H1 (cell line): ENCODE results near the gene DIPK2A. TPM values are rescaled to one million over a fixed set of nuclear protein-coding genes. Genes with fewer than 3 reads are reported as not detected.

ENCODE experiments used
- CTCF ChIA-PET: fragments of 300-600 bp; sonication (Branson Sonifier 250); formaldehyde crosslinking; loops from one replicate; lab custom pipeline; 2021; ENCODE audit not compliant: partially characterized antibody; lab: Charles Lee
- POLR2A ChIA-PET: fragments of 300-600 bp; sonication (Branson Sonifier 250); formaldehyde crosslinking; loops from one replicate; lab custom pipeline; 2021; ENCODE audit warnings: inconsistent platforms; ENCODE audit not compliant: partially characterized antibody; lab: Charles Lee
- DNase-seq, 2 experiments: peaks; one replicate each; pipeline versions ENCODE4 v3.0.0 to v3.0.0-alpha.2; 2010 to 2022; ENCODE audit warnings: low spot score in 2 of 2, low read depth in 1 of 2, mixed read lengths in 1 of 2
- FAIRE-seq: peaks from 2 replicates; lab custom pipeline; 2011; peaks lifted over from hg19 to GRCh38; lab: Jason Lieb, UNC
- H2AFZ ChIP-seq: 2 replicates; pipeline ENCODE4 v1.8.1; 2012; ENCODE audit warnings: low read length, inconsistent platforms
- H2AK5ac ChIP-seq: 2 replicates; pipeline ENCODE4 v1.6.1; 2013; ENCODE audit warnings: low read depth, low read length
- H2BK120ac ChIP-seq: replicated peaks from 2 replicates; pipeline ENCODE3; 2013; ENCODE audit warnings: low read depth, low read length, inconsistent platforms
- H2BK12ac ChIP-seq: 2 replicates; pipeline ENCODE4 v1.6.1; 2013; ENCODE audit warnings: low read depth, low read length
- H2BK15ac ChIP-seq: 2 replicates; pipeline ENCODE4 v1.6.1; 2013; ENCODE audit warnings: low read length
- H2BK20ac ChIP-seq: 2 replicates; pipeline ENCODE4 v1.6.1; 2013; ENCODE audit warnings: low read length
- H2BK5ac ChIP-seq: 2 replicates; pipeline ENCODE4 v1.6.1; 2013; ENCODE audit warnings: low read depth, low read length
- H3K14ac ChIP-seq: 2 replicates; pipeline ENCODE4 v1.6.1; 2013; ENCODE audit warnings: inconsistent platforms; ENCODE audit not compliant: insufficient read length
- H3K18ac ChIP-seq: 2 replicates; pipeline ENCODE4 v1.6.1; 2013; ENCODE audit warnings: low read length; ENCODE audit errors: extremely low read depth
- H3K23ac ChIP-seq: 2 replicates; pipeline ENCODE4 v1.6.1; 2013; ENCODE audit warnings: inconsistent platforms; ENCODE audit not compliant: insufficient read length
- H3K23me2 ChIP-seq: 2 replicates; pipeline ENCODE4 v1.6.1; 2013; ENCODE audit warnings: low read depth, low read length
- H3K27ac ChIP-seq: 2 replicates; pipeline ENCODE4 v1.6.1; 2011; ENCODE audit warnings: low read depth, low read length, inconsistent platforms
- H3K27me3 ChIP-seq, 4 experiments: replicated peaks in 1 of 4; 1 replicate in 1 of 4; 2 replicates in 3 of 4; pipeline versions ENCODE4 v1.6.1 to v1.8.1; 2011 to 2013; ENCODE audit warnings: low read length in 3 of 4, mild to moderate bottlenecking in 3 of 4, inconsistent platforms in 2 of 4, mixed read lengths in 2 of 4, moderate library complexity in 1 of 4; ENCODE audit not compliant: control insufficient read depth in 3 of 4, insufficient read depth in 3 of 4; ENCODE audit errors: extremely low read depth in 1 of 4
- H3K36me3 ChIP-seq, 4 experiments: 2 replicates each; pipeline versions ENCODE4 v1.6.1 to v1.8.1; 2011 to 2013; ENCODE audit warnings: mild to moderate bottlenecking in 4 of 4, low read length in 3 of 4, moderate library complexity in 2 of 4, control low read depth in 1 of 4, inconsistent platforms in 1 of 4; ENCODE audit not compliant: insufficient read depth in 4 of 4, control insufficient read depth in 2 of 4
- H3K4ac ChIP-seq: replicated peaks from 2 replicates; pipeline ENCODE3; 2013; ENCODE audit warnings: low read length, low read depth, mixed read lengths, inconsistent platforms; ENCODE audit not compliant: insufficient read length
- H3K4me1 ChIP-seq, 4 experiments: replicated peaks in 1 of 4; 1 replicate in 1 of 4; 2 replicates in 3 of 4; pipeline versions ENCODE4 v1.6.1 to v1.8.1; 2011 to 2013; ENCODE audit warnings: low read length in 3 of 4, inconsistent platforms in 2 of 4, mixed read lengths in 1 of 4; ENCODE audit not compliant: insufficient read depth in 4 of 4, control insufficient read depth in 3 of 4
- H3K4me2 ChIP-seq, 2 experiments: 2 replicates each; pipeline versions ENCODE4 v1.6.1 to v1.8.1; 2011 to 2013; ENCODE audit warnings: low read depth in 2 of 2, low read length in 2 of 2, control low read depth in 1 of 2, inconsistent platforms in 1 of 2, mild to moderate bottlenecking in 1 of 2; ENCODE audit not compliant: insufficient read depth in 1 of 2
- H3K4me3 ChIP-seq, 4 experiments: fragments of 200-600, 300-600 bp in 1 of 4; sonication (generic), shearing (Covaris generic), sonication (Bioruptor Twin) in 1 of 4; 2 replicates each; pipeline versions ENCODE4 v1.5.1 to v1.8.1; 2011 to 2016; ENCODE audit warnings: low read length in 4 of 4, low read depth in 3 of 4, control low read depth in 2 of 4, inconsistent platforms in 2 of 4, mild to moderate bottlenecking in 2 of 4, mixed read lengths in 1 of 4, moderate library complexity in 1 of 4; ENCODE audit not compliant: insufficient read depth in 2 of 4; ENCODE audit errors: extremely low read depth in 1 of 4
- H3K56ac ChIP-seq: replicated peaks from 2 replicates; pipeline ENCODE3; 2013; ENCODE audit warnings: low read depth, mild to moderate bottlenecking, mixed read lengths, low read length, inconsistent platforms; ENCODE audit not compliant: insufficient read length
- H3K79me1 ChIP-seq: 2 replicates; pipeline ENCODE4 v1.6.1; 2013; ENCODE audit warnings: low read depth, low read length, control low read depth
- H3K79me2 ChIP-seq, 2 experiments: 2 replicates each; pipeline versions ENCODE4 v1.6.1 to v1.8.1; 2012 to 2013; ENCODE audit warnings: low read length in 2 of 2, mild to moderate bottlenecking in 2 of 2, inconsistent platforms in 1 of 2; ENCODE audit not compliant: insufficient read depth in 2 of 2, control insufficient read depth in 1 of 2
- H3K9ac ChIP-seq, 4 experiments: replicated peaks in 1 of 4; 1 replicate in 1 of 4; 2 replicates in 3 of 4; pipeline versions ENCODE4 v1.6.1 to v1.8.1; 2011 to 2013; ENCODE audit warnings: low read depth in 3 of 4, low read length in 3 of 4, control low read depth in 2 of 4, mild to moderate bottlenecking in 2 of 4, moderate library complexity in 2 of 4, inconsistent platforms in 1 of 4; ENCODE audit errors: extremely low read depth in 1 of 4
- H3K9me3 ChIP-seq, 2 experiments: 2 replicates each; pipeline versions ENCODE4 v1.6.1 to v1.8.1; 2012 to 2013; ENCODE audit warnings: mild to moderate bottlenecking in 2 of 2, moderate library complexity in 2 of 2, control low read depth in 1 of 2, inconsistent platforms in 1 of 2, low read depth in 1 of 2, low read length in 1 of 2, mixed read lengths in 1 of 2; ENCODE audit not compliant: insufficient read depth in 2 of 2
- H4K20me1 ChIP-seq, 2 experiments: replicated peaks in 1 of 2; 2 replicates each; pipeline versions ENCODE3 to v1.8.1; 2011 to 2013; ENCODE audit warnings: inconsistent platforms in 2 of 2, low read length in 2 of 2, mild to moderate bottlenecking in 1 of 2; ENCODE audit not compliant: insufficient read depth in 2 of 2, control insufficient read depth in 1 of 2
- H4K5ac ChIP-seq: 2 replicates; pipeline ENCODE4 v1.6.1; 2013; ENCODE audit warnings: low read length, low read depth, mixed read lengths, inconsistent platforms; ENCODE audit not compliant: insufficient read length
- H4K8ac ChIP-seq: 2 replicates; pipeline ENCODE4 v1.8.0; 2013; ENCODE audit warnings: mild to moderate bottlenecking, moderate library complexity, low read length, inconsistent platforms; ENCODE audit not compliant: insufficient read depth; ENCODE audit errors: extremely low read depth
- H4K91ac ChIP-seq: replicated peaks from 2 replicates; pipeline ENCODE3; 2013; ENCODE audit warnings: low read length, mixed read lengths, inconsistent platforms; ENCODE audit not compliant: insufficient read length
- BRCA1 ChIP-seq: IDR thresholded peaks from 2 replicates; pipeline ENCODE4 v1.6.1; 2012; ENCODE audit warnings: low read depth, low read length, improper control_type of control experiment
- CREB1 ChIP-seq: IDR thresholded peaks from 2 replicates; pipeline ENCODE4 v1.6.1; 2012; ENCODE audit warnings: inconsistent platforms
- EP300 ChIP-seq, 2 experiments: IDR thresholded peaks; 1 replicate in 1 of 2; 2 replicates in 1 of 2; pipeline ENCODE4 v1.6.1; 2011 to 2012; ENCODE audit warnings: low read depth in 2 of 2, low read length in 2 of 2, mild to moderate bottlenecking in 2 of 2, borderline replicate concordance in 1 of 2, inconsistent platforms in 1 of 2, moderate library complexity in 1 of 2
- EZH2 ChIP-seq: fragments of 200-600 bp; sonication (generic); IDR thresholded peaks from 2 replicates; pipeline ENCODE4 v1.7.1; 2012; ENCODE audit warnings: low read depth, mild to moderate bottlenecking, moderate library complexity, low read length, inconsistent platforms; ENCODE audit not compliant: severe bottlenecking
- FOSL1 ChIP-seq: IDR thresholded peaks from 2 replicates; pipeline ENCODE4 v1.6.1; 2011; ENCODE audit warnings: mild to moderate bottlenecking, low read depth, low read length, moderate library complexity; ENCODE audit not compliant: insufficient read depth
- NRF1 ChIP-seq: IDR thresholded peaks from 2 replicates; pipeline ENCODE4 v1.6.1; 2011; ENCODE audit warnings: mild to moderate bottlenecking, low read depth, low read length, improper control_type of control experiment
- POLR2AphosphoS5 ChIP-seq: IDR thresholded peaks from 2 replicates; pipeline ENCODE4 v1.6.1; 2011; ENCODE audit warnings: low read depth, low read length
- RBBP5 ChIP-seq: IDR thresholded peaks from 2 replicates; pipeline ENCODE4 v1.7.1; 2012; ENCODE audit warnings: low read depth, mild to moderate bottlenecking, inconsistent platforms, low read length, moderate library complexity, borderline replicate concordance
- RXRA ChIP-seq: IDR thresholded peaks from 2 replicates; pipeline ENCODE4 v1.6.1; 2011; ENCODE audit warnings: low read depth, mild to moderate bottlenecking, low read length, moderate library complexity; ENCODE audit not compliant: insufficient read depth
- SAP30 ChIP-seq: fragments of 300-600 bp; sonication (generic); IDR thresholded peaks from 2 replicates; pipeline ENCODE4 v1.7.1; 2012; ENCODE audit warnings: low read length, moderate library complexity, mild to moderate bottlenecking, inconsistent platforms; ENCODE audit not compliant: insufficient read depth, insufficient replicate concordance
- SIRT6 ChIP-seq: IDR thresholded peaks from one replicate; pipeline ENCODE4 v1.7.1; 2012; ENCODE audit warnings: low read length, inconsistent platforms
- SP4 ChIP-seq: IDR thresholded peaks from 2 replicates; pipeline ENCODE4 v1.6.1; 2012; ENCODE audit warnings: low read length, inconsistent platforms
- SUZ12 ChIP-seq: fragments of 200-600 bp; sonication (generic); IDR thresholded peaks from 2 replicates; pipeline ENCODE4 v1.6.1; 2012; ENCODE audit warnings: mild to moderate bottlenecking, inconsistent platforms, low read length, moderate library complexity, mixed read lengths
- TBP ChIP-seq: IDR thresholded peaks from 2 replicates; pipeline ENCODE4 v1.6.1; 2011; ENCODE audit warnings: low read depth, low read length, improper control_type of control experiment
- TEAD4 ChIP-seq: IDR thresholded peaks from 2 replicates; pipeline ENCODE4 v1.6.1; 2012; ENCODE audit warnings: low read depth, low read length, inconsistent platforms, mixed read lengths
- polyA plus RNA-seq, 7 experiments: library from polyadenylated mRNA; depleted of rRNA in 3 of 7; stranded (reverse) in 5 of 7; unstranded in 2 of 7; fragments of >200 nt in 5 of 7; fragments of 200-250 nt in 2 of 7; gene quantifications; 1 replicate in 5 of 7; 2 replicates in 1 of 7; 4 replicates in 1 of 7; pipeline versions ENCODE4 v1.2.1 to v1.2.3, GENCODE V29; 2011 to 2013; ENCODE audit warnings: missing spikeins in 2 of 7, mixed read lengths in 2 of 7
- total RNA-seq: library from RNA; stranded (reverse); fragmentation: NEBNext Ultra II Directional; extraction: Animal tissue kit (Norgen Biotek cat#: 25700); gene quantifications from 2 replicates; pipeline ENCODE4 v1.2.1, GENCODE V29; 2021

DIPK2A gene
- total and polyA plus RNA-seq, 2 of the 8 experiments (the other 6 are each of a cell fraction or from before 2014, with no cell fraction given), result 18.4 to 28.7 TPM

DNA sequence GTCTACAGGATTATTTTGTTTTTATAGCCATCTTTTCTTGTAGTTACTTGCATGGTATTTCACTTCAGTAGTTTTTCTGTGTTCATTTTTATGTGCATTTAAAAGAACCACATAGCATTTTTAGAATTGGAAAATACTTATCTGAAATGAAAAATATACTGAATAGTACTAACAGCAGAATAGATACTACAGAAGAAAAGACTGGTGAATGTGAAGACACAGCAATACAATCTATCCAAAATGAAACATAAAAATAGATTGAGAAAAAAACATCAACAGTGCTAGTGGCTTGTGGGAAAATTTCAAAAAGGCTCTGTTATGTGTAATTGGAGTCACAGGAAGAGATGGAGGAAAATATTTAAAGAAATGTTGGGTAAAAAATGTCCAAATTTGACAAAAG lies 12.7 kb upstream of the DIPK2A start:
- Histone ChIP-seq H3K4me3 (no peak overlapping the region), H4K20me1 (no peaks in the 10 kb centered on the region), H3K18ac (no peak overlapping the region), H3K4ac (no peak overlapping the region), H3K79me2 (no peaks in the 10 kb centered on the region), H3K79me1 (no peaks in the 10 kb centered on the region), H2AK5ac (no peak overlapping the region), H3K23ac (no peak overlapping the region), H3K9ac (no peak overlapping the region), H3K4me1 (no peaks in the 10 kb centered on the region), H4K8ac (no peak overlapping the region), H3K4me2 (no peak overlapping the region), H3K14ac (no peak overlapping the region), H4K91ac (no peak overlapping the region), H2BK5ac (no peak overlapping the region), H3K27ac (no peak overlapping the region), H3K56ac (no peak overlapping the region), H3K9me3 (no peaks in the 10 kb centered on the region), H2BK12ac (no peak overlapping the region), H3K36me3 (no peaks in the 10 kb centered on the region), H2BK20ac (no peak overlapping the region), H3K27me3 (no peaks in the 10 kb centered on the region), H3K23me2 (no peaks in the 10 kb centered on the region), H2BK120ac (no peak overlapping the region), H2BK15ac (no peak overlapping the region), H2AFZ (no peak overlapping the region), H4K5ac (no peak overlapping the region)
- CTCF ChIA-PET, result no interaction called here
- FAIRE-seq, result no peak
- DNase-seq, result no peak
- POLR2A ChIA-PET, result no interaction called here
- TF ChIP-seq FOSL1 (no peak), SP4 (no peak), BRCA1 (no peak), NRF1 (no peak), POLR2AphosphoS5 (no peak), SUZ12 (no peak), EP300 (IDR thresholded peaks at IDR 0.05; ENCODE audit: borderline replicate concordance in 1 of 2, low read depth in 2 of 2, low read length in 2 of 2) (no peak), CREB1 (no peak), RXRA (no peak), RBBP5 (no peak), TBP (no peak), EZH2 (no peak), SIRT6 (no peak), TEAD4 (no peak), SAP30 (no peak)
